Hippocampal formation (tissue), 2 donors: ENCODE measurements around the gene ZDHHC19.
"Not testable (repeated sequence)": the region's sequence is repeated elsewhere in the genome, so short reads cannot be mapped to it uniquely, and the experiment has no call there.

Experiments
- DNase-seq, 2 donors: peaks; one replicate each; lab custom pipeline; 2025; lab: John Stamatoyannopoulos, UW

The ZDHHC19 gene

DNA sequence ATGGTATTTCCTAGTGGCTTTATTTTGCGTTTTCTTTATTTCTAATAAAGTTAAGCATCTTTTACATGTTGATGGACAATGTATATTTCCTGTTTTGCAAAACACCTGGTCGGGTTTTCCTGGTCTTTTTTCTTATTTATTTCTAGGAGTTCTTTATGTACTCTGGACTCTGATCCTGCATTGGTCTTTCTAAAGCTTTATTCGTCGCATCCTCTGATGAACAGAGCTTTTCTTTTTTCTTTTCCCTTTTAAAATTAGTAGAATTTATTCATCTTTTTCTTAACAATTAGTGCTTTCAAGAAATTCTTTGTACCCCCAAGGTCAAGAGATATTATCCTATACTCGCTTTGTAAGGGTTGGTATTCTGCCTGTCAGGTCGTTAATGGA is 32.2 kb downstream of the ZDHHC19 start:
- DNase-seq = no peak

- DNase-seq = no peak
These were observed 33.2 kb downstream of the ZDHHC19 start for GRCh38 chr3:196177967-196178366.

DNA sequence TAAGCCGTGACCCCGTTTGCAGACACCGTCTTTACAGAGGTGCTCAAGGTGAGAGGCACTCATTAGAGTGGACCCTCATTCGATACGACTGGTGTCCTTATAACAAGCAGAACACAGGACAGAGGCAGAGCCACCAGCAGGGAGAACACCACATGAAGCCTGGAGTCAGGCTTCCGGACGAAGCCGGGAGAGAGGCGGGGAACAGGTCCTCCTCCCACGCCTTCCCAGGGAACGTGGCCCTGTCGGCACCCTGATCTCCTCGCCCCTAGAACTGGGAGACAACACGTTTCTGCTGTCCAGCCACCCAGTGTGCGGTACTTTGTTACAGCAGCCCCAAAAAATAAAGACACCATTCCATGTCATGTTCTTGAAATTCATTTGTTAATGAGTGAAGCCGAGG is 33.6 kb downstream of the ZDHHC19 start:
- no peak for DNase-seq

DNA sequence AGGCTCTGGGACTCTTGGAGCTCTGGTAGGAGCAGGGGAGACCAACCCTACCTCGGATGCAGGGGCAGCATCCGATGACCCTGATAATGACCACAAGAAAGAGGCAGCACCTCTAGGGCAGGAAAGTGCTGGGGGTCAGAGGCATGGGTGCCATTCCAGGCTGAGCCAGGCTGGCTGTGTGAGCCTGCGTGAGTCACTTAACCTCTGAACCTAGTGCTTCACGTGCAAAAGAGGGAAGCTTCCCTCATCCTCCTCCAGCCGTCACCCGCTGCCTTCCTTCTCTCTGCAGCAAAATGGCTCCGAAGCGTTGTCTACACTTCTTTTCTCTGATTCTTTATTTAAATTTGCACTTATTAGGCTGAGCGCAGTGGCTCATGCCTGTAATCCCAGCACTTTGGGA is 35.5 kb downstream of the ZDHHC19 start:
- DNase-seq = no peak

DNA sequence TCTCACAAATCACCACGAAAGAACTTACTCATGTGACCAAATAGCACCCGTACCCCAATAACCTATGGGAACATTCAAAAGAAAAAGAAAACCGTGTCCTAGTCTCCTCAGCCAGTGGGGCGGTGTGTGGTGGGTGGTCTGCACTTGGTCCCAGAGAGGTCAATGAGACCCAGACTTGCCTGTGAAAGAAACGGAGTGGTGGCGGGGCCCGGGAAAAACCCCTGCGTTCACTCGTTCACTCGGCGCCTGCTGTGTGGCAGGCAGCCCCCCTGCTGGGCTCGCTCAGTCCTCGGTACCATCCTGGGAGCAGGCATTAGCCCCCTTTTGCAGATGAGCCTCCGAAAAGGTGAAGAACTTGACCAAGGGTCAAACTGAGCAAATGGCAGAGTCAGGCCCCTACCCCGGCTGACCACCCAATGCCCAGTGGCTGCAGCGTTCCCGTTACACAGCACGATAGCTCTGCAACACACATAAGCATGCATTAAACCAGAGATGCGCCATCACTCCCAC is 36.0 kb downstream of the ZDHHC19 start:
- DNase-seq = no peak

DNA sequence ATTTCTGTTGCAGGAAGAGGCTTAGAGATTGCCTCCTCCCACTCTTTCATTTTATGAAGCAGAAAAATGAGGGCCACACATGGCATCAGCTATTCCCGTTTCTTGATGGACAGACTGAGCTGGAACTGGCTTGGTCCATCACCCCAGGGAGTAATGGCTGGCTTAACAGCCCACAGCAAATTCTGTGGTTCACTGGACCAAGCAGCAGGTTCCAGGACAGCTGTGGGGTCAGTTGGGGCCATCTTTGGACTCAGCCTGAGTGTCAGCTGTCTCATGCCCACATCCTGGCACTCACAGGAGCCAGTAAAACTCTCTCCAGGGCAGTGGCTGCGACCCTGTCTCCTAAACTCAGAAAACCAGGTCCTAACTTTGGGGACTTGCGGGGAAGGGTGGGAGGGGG is 36.5 kb downstream of the ZDHHC19 start:
- no peak for DNase-seq

DNA sequence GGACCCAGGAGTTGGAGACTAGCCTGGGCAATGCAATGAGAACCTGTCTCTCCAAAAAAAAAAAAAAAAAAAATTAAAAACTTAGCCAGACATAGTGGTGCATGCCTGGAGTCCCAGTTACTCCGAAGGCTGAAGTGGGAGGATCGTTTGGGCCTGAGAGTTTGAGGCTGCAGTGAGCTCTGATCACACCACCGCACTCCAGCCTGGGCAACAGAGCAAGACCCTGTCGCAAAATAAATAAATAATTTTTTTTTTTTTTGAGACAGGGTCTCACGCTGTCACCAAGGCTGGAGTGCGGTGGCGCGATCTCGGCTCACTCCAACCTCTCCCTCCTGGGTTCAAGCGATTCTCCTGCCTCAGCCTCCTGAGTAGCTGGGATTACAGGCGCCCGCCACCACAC is 40.9 kb downstream of the ZDHHC19 start:
- DNase-seq = not testable (repeated sequence)

DNA sequence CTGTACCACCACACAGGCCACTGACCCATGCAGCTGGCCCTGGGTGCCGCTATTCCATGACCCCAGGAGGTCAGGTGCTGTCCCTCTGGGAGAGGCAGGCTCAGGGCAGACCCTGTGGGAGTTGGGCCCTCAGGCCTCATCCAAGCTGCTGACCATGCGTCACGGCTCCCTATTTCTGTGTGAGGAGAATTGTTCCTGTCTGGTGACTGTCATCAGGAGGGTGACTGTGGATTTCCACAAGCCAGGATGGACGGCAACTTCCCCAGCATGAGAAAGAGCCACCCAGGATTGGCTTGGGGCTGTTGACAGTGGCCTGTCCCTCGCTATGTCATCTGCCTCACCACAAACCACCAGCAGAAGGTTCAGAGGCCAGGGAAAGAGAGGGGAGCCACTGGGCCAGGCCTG is 41.4 kb downstream of the ZDHHC19 start:
- no peak for DNase-seq

DNA sequence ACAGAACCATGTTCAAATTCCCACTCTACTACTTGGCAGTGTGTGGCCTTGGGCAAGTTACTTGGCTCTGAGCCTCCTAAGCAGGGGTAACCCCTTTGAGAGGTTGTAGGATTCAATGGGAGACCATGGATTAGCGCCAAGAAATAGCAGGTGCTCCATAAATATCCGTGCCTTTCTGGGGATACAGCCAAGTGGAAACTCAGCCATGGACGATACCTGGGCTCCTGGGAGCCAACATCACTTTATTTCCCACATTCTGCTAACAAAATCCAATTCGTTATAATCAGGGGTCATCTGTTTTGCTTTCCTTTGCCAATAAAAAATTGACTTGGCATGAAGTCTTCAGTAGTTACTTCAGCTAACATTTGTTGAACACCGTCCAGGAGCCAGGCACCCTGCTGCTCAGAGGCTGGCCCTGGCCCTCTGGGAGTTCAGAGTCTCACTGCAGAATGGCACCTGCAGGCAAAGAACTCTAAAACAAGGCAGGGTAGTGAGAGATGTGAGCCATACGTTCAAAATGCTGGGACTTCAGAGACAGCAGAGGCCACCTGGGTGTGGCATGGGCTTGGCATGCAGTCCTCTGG is 42.3 kb downstream of the ZDHHC19 start:
- no peak for DNase-seq

GRCh38 chr3:196166741-196167140 is 44.5 kb downstream of the ZDHHC19 start:
- DNase-seq = no peak

DNA sequence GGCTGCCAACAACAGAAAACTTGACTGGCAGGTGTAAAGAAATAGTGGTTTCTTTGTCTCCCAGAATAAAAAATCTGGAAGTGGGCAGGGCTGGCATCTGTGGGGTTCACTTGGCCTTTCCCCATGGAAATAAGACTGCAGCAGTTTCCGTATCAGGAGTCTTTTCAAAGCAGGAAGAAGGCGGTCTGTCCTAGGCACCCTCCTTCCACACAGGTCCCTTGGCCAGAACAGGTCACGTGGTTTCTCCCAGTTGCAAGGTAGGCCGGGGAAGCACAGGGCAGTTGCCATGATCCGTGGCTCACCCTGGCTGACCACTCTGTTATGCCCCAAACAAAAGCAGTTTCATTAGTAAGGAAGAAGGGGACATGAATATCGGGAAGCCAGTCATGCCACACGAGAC is 45.4 kb downstream of the ZDHHC19 start:
- DNase-seq = no peak

- not testable (repeated sequence) for DNase-seq
These were observed 46.1 kb downstream of the ZDHHC19 start for GRCh38 chr3:196165006-196165575.

- DNase-seq = no peak
These were observed 46.6 kb downstream of the ZDHHC19 start for GRCh38 chr3:196164576-196164975.

DNA sequence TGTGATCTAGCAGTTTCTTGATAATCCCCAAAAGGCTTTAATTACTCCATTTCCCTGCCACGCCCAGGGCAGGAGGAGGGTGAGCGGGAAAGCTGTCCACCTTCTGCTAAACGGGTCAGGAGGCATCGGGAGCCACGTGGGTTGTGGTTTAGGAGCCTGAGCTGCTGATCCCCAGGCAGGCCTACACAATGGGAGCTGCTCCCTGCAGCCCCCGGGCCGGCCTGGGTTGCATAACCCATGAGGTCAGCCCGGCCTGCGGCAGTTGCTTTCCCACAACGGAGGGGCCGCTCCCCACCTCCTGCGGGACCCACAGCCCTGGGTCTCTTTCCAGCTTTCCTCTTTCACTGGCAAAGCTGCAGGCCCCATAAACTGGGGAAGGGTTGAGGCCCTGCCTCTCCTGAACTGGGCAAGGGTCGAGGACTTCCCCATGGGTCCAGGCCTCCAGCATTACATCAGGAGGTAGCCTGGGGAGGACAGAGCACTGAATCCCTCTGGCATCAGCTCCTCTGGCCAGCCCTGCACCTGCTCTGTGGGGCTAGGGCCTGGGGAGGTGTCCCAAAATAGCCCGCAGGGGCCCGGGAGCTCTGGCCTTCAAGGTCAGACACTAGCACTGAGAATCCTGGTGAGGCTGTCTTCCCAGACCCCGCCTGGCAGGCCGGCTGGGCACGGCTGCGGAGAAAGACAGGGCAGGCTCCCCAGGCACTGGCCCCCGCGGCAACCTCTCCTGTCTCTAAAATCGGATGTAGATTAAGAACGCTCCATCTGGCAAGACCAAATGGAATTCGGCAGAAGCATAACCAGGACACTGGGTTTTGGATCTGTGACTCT is 47.3 kb downstream of the ZDHHC19 start:
- DNase-seq = no peak

- no peak for DNase-seq
These were observed 48.0 kb downstream of the ZDHHC19 start for GRCh38 chr3:196163212-196163611.

DNA sequence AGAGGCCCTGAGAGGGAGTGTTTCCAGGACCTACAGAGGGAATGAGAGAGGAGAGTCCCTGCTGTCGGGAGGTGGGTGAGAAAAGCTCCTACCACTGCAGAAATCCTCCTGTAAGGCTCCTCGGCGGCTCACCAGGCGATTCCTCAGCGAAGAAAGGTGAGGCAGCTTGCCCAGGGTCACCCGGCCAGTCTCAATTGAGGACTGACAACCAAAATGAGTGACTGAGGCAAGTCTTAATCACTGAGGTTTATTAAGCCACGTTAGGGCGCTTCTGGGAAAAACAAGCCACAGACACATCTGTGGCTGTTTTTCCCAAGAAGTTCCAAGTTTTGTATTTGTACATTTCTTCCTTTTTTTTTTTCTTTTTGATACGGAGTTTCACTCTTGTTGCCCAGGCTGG is 48.5 kb downstream of the ZDHHC19 start:
- no peak for DNase-seq

GRCh38 chr3:196159952-196160804 is 51.0 kb downstream of the ZDHHC19 start:
- DNase-seq = no peak

- no peak for DNase-seq
These were observed 51.7 kb downstream of the ZDHHC19 start for GRCh38 chr3:196159526-196159925.

GRCh38 chr3:196156160-196156559 is 55.0 kb downstream of the ZDHHC19 start:
- no peak for DNase-seq

- no peak for DNase-seq
These were observed 60.7 kb downstream of the ZDHHC19 start for GRCh38 chr3:196150481-196150880.

DNA sequence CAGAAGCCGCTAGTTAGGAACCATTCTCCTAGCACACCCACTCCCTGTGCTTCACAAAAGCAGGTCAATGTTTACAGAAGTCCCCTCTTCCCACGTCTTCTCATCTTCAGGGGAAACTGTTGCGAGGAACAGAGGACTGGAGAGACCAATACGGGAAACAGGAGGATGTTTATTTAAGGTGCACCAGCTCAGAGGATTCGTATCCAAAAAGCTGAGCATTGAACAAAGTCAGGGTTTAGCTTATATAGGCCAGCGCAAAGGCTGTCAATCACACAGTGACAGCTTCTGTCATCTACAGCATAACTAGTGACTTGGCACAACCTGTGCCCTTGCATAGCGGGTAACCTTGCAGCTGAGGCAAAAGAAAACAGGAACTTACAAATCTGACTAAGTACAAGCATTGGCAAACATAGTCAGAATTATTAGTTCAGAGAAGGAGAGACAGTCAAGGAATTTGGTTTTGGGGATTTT is 61.3 kb downstream of the ZDHHC19 start:
- no peak for DNase-seq

- DNase-seq = no peak
These were observed 61.8 kb downstream of the ZDHHC19 start for GRCh38 chr3:196149375-196149774.
